WTC11 (cell line): Measurements from ENCODE around the gene SGMS1.

Experiments
- CTCF ChIP-seq: fragments of 200-600 bp; IDR thresholded peaks from 2 replicates; pipeline ENCODE4 v1.8.0; 2022; ENCODE audit warnings: antibody characterized with exemption
- E2F1 ChIP-seq: sonication (generic); formaldehyde crosslinking; IDR thresholded peaks from 2 replicates; pipeline ENCODE4 v1.8.0; 2022; ENCODE audit warnings: mild to moderate bottlenecking, missing genetic modification reagents
- NR2C2 ChIP-seq: sonication (generic); formaldehyde crosslinking; IDR thresholded peaks from 2 replicates; pipeline ENCODE4 v1.8.0; 2022; ENCODE audit warnings: mild to moderate bottlenecking, missing genetic modification reagents

GRCh38 chr10:50358925-50359687 is 264.6 kb downstream of the SGMS1 start:
- TF ChIP-seq CTCF = no peak
- no peak for TF ChIP-seq NR2C2
- TF ChIP-seq E2F1 = no peak
